ENCODE data around the gene DOCK6. TPM values are rescaled to one million over a fixed set of nuclear protein-coding genes. Genes with fewer than 3 reads are reported as not detected.

Gene DOCK6
- total and polyA plus RNA-seq, 7 donors = 8.8 to 40.5 (median 20.2) TPM

DNA sequence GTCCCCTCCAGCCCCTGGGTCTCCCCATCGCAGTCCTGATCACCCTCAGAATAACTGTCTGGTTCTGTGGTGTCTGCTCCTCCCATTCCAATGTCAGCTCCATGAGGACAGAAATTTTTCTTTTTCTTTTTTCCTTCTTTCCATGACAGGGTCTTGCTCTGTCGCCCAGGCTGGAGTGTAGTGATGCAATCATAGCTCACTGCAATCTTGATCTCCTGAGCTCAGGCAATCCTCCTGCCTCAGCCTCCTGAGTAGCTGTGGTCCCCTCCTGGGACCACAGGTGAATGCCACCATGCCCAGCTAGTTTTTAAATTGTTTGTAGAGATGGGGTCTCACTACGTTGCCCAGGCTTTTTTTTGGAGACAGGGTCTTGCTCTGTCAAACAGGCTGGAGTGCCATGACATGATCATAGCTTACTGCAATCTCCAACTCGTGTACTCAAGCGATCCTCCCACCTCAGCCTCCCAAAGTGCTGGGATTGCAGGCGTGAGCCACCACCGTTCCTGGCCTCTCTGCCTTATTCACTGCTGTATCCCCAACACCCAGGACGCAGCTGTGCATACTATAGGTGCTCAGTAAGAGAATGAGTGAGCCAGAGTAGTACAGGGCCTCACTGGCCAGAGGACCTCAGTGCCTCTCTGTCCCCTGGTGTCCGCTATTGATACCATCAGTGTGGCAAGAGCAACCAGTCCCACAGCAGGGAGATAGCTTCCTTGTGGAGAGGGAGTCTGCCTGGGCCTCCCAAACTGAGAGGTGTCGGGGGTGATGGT is 5.2 kb upstream of the DOCK6 start:
- Histone ChIP-seq H3K36me3 (no peaks in the 10 kb centered on the region), H3K4me1 (peaks cover 0 to 25% (median 22%) of the 10 kb centered on the region in 4 donors), H3K9me3 (no peaks in the 10 kb centered on the region), H3K27me3 (no peaks in the 10 kb centered on the region), H3K4me3 (no peak overlapping the region), H3K27ac (peak overlapping the region in 3 of 4 donors; percentile 2 to 71 (median 61))
- WGBS, 2 donors = 92 to 93% methylated on average over 10 of the region's 10 CpGs
- TF ChIP-seq POLR2A (IDR thresholded peaks at IDR 0.05) (no peak), CTCF (IDR thresholded peaks at IDR 0.05) (no peak), POLR2AphosphoS5 (IDR thresholded peaks at IDR 0.05) (no peak), EP300 (IDR thresholded peaks at IDR 0.05) (no peak)
- intact Hi-C loops (cut with DNase I) = no loop called here
- DNase-seq = no peak

- Histone ChIP-seq H3K36me3 (no peaks in the 10 kb centered on the region), H3K27ac (no peak overlapping the region), H3K27me3 (no peaks in the 10 kb centered on the region), H3K9me3 (no peaks in the 10 kb centered on the region), H3K4me1 (peaks cover 0 to 38% (median 27%) of the 10 kb centered on the region in 4 donors), H3K4me3 (no peak overlapping the region)
- DNase-seq = no peak
- 17 to 59% methylated on average over 11 of the region's 11 CpGs for WGBS, 2 donors
- no peak for TF ChIP-seq POLR2AphosphoS5 (IDR thresholded peaks at IDR 0.05)
- no peak for TF ChIP-seq CTCF (IDR thresholded peaks at IDR 0.05)
- TF ChIP-seq POLR2A (IDR thresholded peaks at IDR 0.05) = no peak
- intact Hi-C loops (cut with DNase I) = no loop called here
These were observed 3.5 kb upstream of the DOCK6 start for GRCh38 chr19:11265785-11266236.

GRCh38 chr19:11265177-11265784 is 3.0 kb upstream of the DOCK6 start:
- intact Hi-C loops (cut with DNase I) = no loop called here
- no peak for TF ChIP-seq POLR2A (IDR thresholded peaks at IDR 0.05)
- DNase-seq = no peak
- no peaks in the 10 kb centered on the region for H3K36me3 ChIP-seq
- 14 to 66% methylated on average over 6 of the region's 6 CpGs for WGBS, 2 donors
- no peaks in the 10 kb centered on the region for H3K9me3 ChIP-seq
- peaks cover 0 to 38% (median 27%) of the 10 kb centered on the region in 4 donors for H3K4me1 ChIP-seq
- no peak overlapping the region for H3K4me3 ChIP-seq
- H3K27ac ChIP-seq = peak overlapping the region in 3 of 4 donors; percentile 47 to 59 (median 53)
- H3K27me3 ChIP-seq = no peaks in the 10 kb centered on the region

DNA sequence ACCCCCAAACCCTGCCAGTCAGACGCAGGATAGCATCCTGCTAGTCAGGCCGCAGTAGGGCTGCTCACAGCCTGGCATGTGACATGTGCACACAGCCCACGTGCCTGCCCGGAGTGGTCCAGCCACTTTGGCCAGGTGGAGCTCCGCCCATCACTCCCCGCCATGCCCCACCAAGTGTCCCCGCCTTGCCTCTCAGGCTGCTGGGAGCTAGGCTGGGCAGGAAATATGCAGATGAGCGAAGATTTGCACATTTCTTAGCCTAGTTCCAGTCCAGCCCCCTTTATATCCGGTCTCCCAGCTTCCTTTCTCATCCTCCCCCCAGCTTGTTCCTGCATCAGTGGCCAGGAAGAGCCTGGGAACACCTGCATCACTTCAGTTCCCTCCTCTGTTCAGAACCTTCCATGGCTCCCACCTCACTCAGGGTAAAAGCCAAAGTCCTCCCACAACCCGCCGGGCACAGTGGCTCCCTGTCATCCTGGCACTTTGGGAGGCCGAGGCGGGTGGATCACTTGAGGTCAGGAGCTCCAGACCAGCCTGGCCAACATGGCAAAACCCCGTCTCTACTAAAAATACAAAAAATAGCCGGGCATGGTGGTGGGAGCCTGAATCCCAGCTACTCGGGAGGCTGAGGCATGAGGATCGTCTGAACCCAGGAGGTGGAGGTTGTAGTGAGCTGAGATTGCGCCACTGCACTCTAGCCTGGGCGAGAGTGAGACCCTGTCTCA is 2.3 kb upstream of the DOCK6 start:
- Histone ChIP-seq H3K27me3 (no peaks in the 10 kb centered on the region), H3K36me3 (no peaks in the 10 kb centered on the region), H3K9me3 (no peaks in the 10 kb centered on the region), H3K4me3 (no peak overlapping the region), H3K4me1 (peaks cover 0 to 35% (median 24%) of the 10 kb centered on the region in 4 donors), H3K27ac (peak overlapping the region; percentile 45 to 59 (median 50))
- peak in 3 of 4 donors; percentile 15 to 26 (median 16) for TF ChIP-seq POLR2AphosphoS5 (IDR thresholded peaks at IDR 0.05)
- no peak for TF ChIP-seq CTCF (IDR thresholded peaks at IDR 0.05)
- peak; percentile 74 for DNase-seq
- intact Hi-C loops (cut with DNase I) = no loop called here
- WGBS, 2 donors = 21 to 65% methylated on average over 19 of the region's 19 CpGs

DNA sequence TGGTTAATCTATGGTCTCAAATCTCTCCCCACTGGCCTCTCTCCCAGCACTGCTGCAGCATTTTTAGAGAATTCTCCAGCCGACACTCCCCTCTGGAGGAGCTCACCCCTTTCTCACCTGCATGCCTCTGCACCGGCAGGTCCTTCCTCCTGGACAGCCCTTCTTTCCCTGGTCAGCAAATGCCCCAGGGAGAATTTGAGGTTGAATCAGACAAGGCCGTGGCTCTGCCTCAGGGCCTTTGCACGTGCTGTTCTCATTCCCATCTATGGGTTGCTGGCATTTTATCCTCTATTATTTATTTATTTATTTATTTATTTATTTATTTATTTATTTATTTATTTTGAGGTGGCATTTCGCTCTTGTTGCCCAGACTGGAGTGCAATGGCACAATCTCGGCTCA is 1.4 kb upstream of the DOCK6 start:
- peaks cover 0 to 26% (median 15%) of the 10 kb centered on the region in 4 donors for H3K4me1 ChIP-seq
- DNase-seq = no peak
- H3K27ac ChIP-seq = no peak overlapping the region
- no peaks in the 10 kb centered on the region for H3K36me3 ChIP-seq
- no peaks in the 10 kb centered on the region for H3K9me3 ChIP-seq
- no peak overlapping the region for H3K4me3 ChIP-seq
- H3K27me3 ChIP-seq = no peaks in the 10 kb centered on the region
- TF ChIP-seq POLR2AphosphoS5 (IDR thresholded peaks at IDR 0.05) (no peak), POLR2A (IDR thresholded peaks at IDR 0.05) (no peak), EP300 (IDR thresholded peaks at IDR 0.05) (no peak), CTCF (IDR thresholded peaks at IDR 0.05) (no peak)
- intact Hi-C loops (cut with DNase I) = no loop called here
- WGBS, 2 donors = 86 to 93% methylated on average over 6 of the region's 6 CpGs

All from sigmoid colon (tissue), 7 donors.